HEK293 (cell line): ENCODE results near the gene ACAP1.

Experiments
- BCL11B ChIP-seq: fragments of 450-650 bp; formaldehyde crosslinking; IDR thresholded peaks from 2 replicates; pipeline ENCODE4 v1.5.1; 2016; ENCODE audit warnings: low read depth, missing biosample characterization, missing genetic modification characterization
- KLF8 ChIP-seq: fragments of 450-650 bp; formaldehyde crosslinking; IDR thresholded peaks from 2 replicates; pipeline ENCODE4 v1.5.1; 2016; ENCODE audit warnings: missing biosample characterization, missing genetic modification characterization
- OVOL3 ChIP-seq: fragments of 450-650 bp; formaldehyde crosslinking; IDR thresholded peaks from 2 replicates; pipeline ENCODE4 v1.5.1; 2016; ENCODE audit warnings: missing biosample characterization, missing genetic modification characterization
- TRIM28 ChIP-seq: IDR thresholded peaks from 2 replicates; pipeline ENCODE4 v1.6.1; 2011; ENCODE audit warnings: low read length, control low read depth, borderline replicate concordance
- YY2 ChIP-seq: fragments of 450-650 bp; formaldehyde crosslinking; IDR thresholded peaks from 2 replicates; pipeline ENCODE4 v1.5.1; 2016; ENCODE audit warnings: missing biosample characterization, missing genetic modification characterization
- ZBTB8A ChIP-seq: fragments of 450-650 bp; formaldehyde crosslinking; IDR thresholded peaks from 2 replicates; pipeline ENCODE4 v1.5.1; 2016; ENCODE audit warnings: missing biosample characterization, missing genetic modification characterization
- ZNF112 ChIP-seq: fragments of 450-650 bp; formaldehyde crosslinking; IDR thresholded peaks from 2 replicates; pipeline ENCODE4 v1.5.0; 2017; ENCODE audit warnings: missing biosample characterization, missing genetic modification characterization
- ZNF121 ChIP-seq: fragments of 450-650 bp; formaldehyde crosslinking; IDR thresholded peaks from 2 replicates; pipeline ENCODE4 v1.5.1; 2016; ENCODE audit warnings: missing biosample characterization, missing genetic modification characterization
- ZNF140 ChIP-seq: fragments of 450-650 bp; formaldehyde crosslinking; IDR thresholded peaks from 2 replicates; pipeline ENCODE4 v1.5.1; 2016; ENCODE audit warnings: missing biosample characterization, missing genetic modification characterization
- ZNF175 ChIP-seq: fragments of 450-650 bp; formaldehyde crosslinking; IDR thresholded peaks from 2 replicates; pipeline ENCODE4 v1.5.1; 2016; ENCODE audit warnings: missing biosample characterization, missing genetic modification characterization
- ZNF2 ChIP-seq: fragments of 450-650 bp; formaldehyde crosslinking; IDR thresholded peaks from 2 replicates; pipeline ENCODE4 v1.5.1; 2016; ENCODE audit warnings: missing biosample characterization, missing genetic modification characterization
- ZNF248 ChIP-seq: fragments of 450-650 bp; formaldehyde crosslinking; IDR thresholded peaks from 2 replicates; pipeline ENCODE4 v1.5.1; 2017; ENCODE audit warnings: missing biosample characterization, missing genetic modification characterization
- ZNF341 ChIP-seq: fragments of 450-650 bp; formaldehyde crosslinking; IDR thresholded peaks from 2 replicates; pipeline ENCODE4; 2016; ENCODE audit warnings: low read depth, missing biosample characterization, missing genetic modification characterization
- ZNF394 ChIP-seq: fragments of 450-650 bp; formaldehyde crosslinking; IDR thresholded peaks from 2 replicates; pipeline ENCODE4 v1.5.1; 2016; ENCODE audit warnings: missing biosample characterization, missing genetic modification characterization, mild to moderate bottlenecking, moderate library complexity, borderline replicate concordance
- ZNF423 ChIP-seq: fragments of 450-650 bp; formaldehyde crosslinking; IDR thresholded peaks from 2 replicates; pipeline ENCODE4 v1.5.1; 2016; ENCODE audit warnings: missing biosample characterization, missing genetic modification characterization
- ZNF426 ChIP-seq: fragments of 450-650 bp; formaldehyde crosslinking; IDR thresholded peaks from 2 replicates; pipeline ENCODE4 v1.5.1; 2017; ENCODE audit warnings: missing biosample characterization, missing genetic modification characterization, mild to moderate bottlenecking, inconsistent platforms, moderate library complexity
- ZNF514 ChIP-seq: fragments of 450-650 bp; formaldehyde crosslinking; IDR thresholded peaks from 2 replicates; pipeline ENCODE4 v1.5.1; 2016; ENCODE audit warnings: missing biosample characterization, missing genetic modification characterization
- ZNF560 ChIP-seq: fragments of 450-650 bp; formaldehyde crosslinking; IDR thresholded peaks from 2 replicates; pipeline ENCODE4 v1.5.1; 2017; ENCODE audit warnings: missing biosample characterization, missing genetic modification characterization, borderline replicate concordance
- ZNF768 ChIP-seq: fragments of 450-650 bp; formaldehyde crosslinking; IDR thresholded peaks from 2 replicates; pipeline ENCODE4 v1.5.1; 2018; ENCODE audit warnings: missing biosample characterization, mild to moderate bottlenecking, missing genetic modification characterization
- ZNF777 ChIP-seq: fragments of 450-650 bp; formaldehyde crosslinking; IDR thresholded peaks from 2 replicates; pipeline ENCODE4 v1.5.1; 2017; ENCODE audit warnings: missing biosample characterization, missing genetic modification characterization, borderline replicate concordance
- ZSCAN23 ChIP-seq: fragments of 450-650 bp; formaldehyde crosslinking; IDR thresholded peaks from 2 replicates; pipeline ENCODE4 v1.5.1; 2016; ENCODE audit warnings: missing biosample characterization, missing genetic modification characterization
- TF ChIP-seq, protein P1 (sequence below): fragments of 450-650 bp; formaldehyde crosslinking; IDR thresholded peaks from 2 replicates; pipeline ENCODE4 v1.5.1; 2016; ENCODE audit warnings: missing biosample characterization, missing genetic modification characterization
- TF ChIP-seq, protein P2 (sequence below): fragments of 450-650 bp; formaldehyde crosslinking; IDR thresholded peaks from 2 replicates; pipeline ENCODE4 v1.5.1; 2016; ENCODE audit warnings: missing biosample characterization, missing genetic modification characterization
- TF ChIP-seq, protein P3 (sequence below): fragments of 450-650 bp; formaldehyde crosslinking; IDR thresholded peaks from 2 replicates; pipeline ENCODE4 v1.5.1; 2016; ENCODE audit warnings: missing biosample characterization, missing genetic modification characterization
- TF ChIP-seq, protein P4 (sequence below): fragments of 450-650 bp; formaldehyde crosslinking; IDR thresholded peaks from 2 replicates; pipeline ENCODE4 v1.5.1; 2016; ENCODE audit warnings: missing biosample characterization, missing genetic modification characterization
- TF ChIP-seq, protein P5 (sequence below): fragments of 450-650 bp; formaldehyde crosslinking; IDR thresholded peaks from 2 replicates; pipeline ENCODE4 v1.5.1; 2016; ENCODE audit warnings: missing biosample characterization, missing genetic modification characterization
- TF ChIP-seq, protein P6 (sequence below): fragments of 450-650 bp; formaldehyde crosslinking; IDR thresholded peaks from 2 replicates; pipeline ENCODE4 v1.5.1; 2016; ENCODE audit warnings: missing biosample characterization, missing genetic modification characterization
- TF ChIP-seq, protein P7 (sequence below): fragments of 450-650 bp; formaldehyde crosslinking; IDR thresholded peaks from 2 replicates; pipeline ENCODE4 v1.5.1; 2017; ENCODE audit warnings: missing biosample characterization, missing genetic modification characterization

The ACAP1 gene

DNA sequence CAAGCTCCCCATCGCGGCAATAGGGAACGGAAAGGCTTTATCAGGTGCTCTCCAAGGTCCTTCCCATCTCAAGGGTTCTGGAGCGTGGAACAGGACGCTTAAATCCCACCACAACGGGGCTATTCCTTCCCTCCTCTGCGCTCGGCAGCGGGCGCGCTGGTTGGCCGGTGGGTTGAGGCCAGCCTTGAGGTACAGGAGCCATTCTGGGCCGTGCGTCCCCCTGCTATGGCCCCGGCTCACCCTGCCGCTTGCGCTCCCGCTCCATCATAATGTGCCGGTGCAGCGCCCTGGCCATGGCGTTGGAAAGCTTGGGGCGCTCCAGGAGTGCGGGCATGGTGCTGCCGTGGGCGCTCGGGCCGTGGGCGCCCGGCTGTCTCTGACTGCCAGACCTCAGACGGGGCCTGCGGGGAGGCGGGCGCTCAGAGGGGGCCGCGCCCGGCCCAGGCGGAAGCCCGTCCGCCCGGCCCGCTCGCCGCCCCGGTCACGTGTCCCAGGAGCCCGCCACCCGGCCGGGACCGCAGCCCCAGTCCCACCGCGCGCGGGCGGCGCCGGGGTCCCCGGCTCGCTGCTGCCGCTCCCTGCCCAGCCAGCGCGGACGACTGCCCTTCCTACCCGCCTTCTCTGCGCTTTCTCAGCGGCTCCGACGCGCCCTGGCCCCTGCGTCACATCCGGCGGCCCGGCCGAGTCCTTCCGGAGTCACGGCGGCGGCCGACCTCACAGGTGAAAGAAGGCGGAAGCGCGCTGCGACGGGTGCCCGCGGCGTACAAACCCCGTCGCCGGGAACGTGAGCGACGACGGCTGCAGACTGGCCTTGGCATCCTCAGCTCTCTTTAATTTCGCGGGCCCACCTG, 21.4 kb upstream of the ACAP1 start, which contains the start of gene GPS2 (continued):
- TF ChIP-seq YY2 (tag by site-specific recombination): peak; percentile 38
- TF ChIP-seq, protein P1, sequence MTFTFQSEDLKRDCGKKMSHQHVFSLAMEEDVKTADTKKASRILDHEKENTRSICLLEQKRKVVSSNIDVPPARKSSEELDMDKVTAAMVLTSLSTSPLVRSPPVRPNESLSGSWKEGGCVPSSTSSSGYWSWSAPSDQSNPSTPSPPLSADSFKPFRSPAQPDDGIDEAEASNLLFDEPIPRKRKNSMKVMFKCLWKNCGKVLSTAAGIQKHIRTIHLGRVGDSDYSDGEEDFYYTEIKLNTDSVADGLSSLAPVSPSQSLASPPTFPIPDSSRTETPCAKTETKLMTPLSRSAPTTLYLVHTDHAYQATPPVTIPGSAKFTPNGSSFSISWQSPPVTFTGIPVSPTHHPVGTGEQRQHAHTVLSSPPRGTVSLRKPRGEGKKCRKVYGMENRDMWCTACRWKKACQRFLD (tag by site-specific recombination): no peak; the same call in 1 of the 2 replicates
- no peak for TF ChIP-seq ZNF560
- TF ChIP-seq, protein P2, sequence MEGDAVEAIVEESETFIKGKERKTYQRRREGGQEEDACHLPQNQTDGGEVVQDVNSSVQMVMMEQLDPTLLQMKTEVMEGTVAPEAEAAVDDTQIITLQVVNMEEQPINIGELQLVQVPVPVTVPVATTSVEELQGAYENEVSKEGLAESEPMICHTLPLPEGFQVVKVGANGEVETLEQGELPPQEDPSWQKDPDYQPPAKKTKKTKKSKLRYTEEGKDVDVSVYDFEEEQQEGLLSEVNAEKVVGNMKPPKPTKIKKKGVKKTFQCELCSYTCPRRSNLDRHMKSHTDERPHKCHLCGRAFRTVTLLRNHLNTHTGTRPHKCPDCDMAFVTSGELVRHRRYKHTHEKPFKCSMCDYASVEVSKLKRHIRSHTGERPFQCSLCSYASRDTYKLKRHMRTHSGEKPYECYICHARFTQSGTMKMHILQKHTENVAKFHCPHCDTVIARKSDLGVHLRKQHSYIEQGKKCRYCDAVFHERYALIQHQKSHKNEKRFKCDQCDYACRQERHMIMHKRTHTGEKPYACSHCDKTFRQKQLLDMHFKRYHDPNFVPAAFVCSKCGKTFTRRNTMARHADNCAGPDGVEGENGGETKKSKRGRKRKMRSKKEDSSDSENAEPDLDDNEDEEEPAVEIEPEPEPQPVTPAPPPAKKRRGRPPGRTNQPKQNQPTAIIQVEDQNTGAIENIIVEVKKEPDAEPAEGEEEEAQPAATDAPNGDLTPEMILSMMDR (tag by site-specific recombination): no peak; the same call in 1 of the 2 replicates
- TF ChIP-seq ZNF140: no peak
- no peak for TF ChIP-seq ZNF423 (tag by site-specific recombination)
- no peak for TF ChIP-seq BCL11B (tag by site-specific recombination)
- TF ChIP-seq ZNF112 (tag by site-specific recombination): no peak
- TF ChIP-seq, protein P3, sequence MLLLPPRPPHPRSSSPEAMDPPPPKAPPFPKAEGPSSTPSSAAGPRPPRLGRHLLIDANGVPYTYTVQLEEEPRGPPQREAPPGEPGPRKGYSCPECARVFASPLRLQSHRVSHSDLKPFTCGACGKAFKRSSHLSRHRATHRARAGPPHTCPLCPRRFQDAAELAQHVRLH (tag by site-specific recombination): peak; percentile 71
- no peak for TF ChIP-seq ZNF2 (tag by site-specific recombination)
- TF ChIP-seq KLF8 (tag by site-specific recombination): 0 out of 2 replicates have a peak, but pooled peaks have one; percentile 34
- TF ChIP-seq OVOL3 (tag by site-specific recombination): peak; percentile 41; the same call in 1 of the 2 replicates
- TF ChIP-seq, protein P4, sequence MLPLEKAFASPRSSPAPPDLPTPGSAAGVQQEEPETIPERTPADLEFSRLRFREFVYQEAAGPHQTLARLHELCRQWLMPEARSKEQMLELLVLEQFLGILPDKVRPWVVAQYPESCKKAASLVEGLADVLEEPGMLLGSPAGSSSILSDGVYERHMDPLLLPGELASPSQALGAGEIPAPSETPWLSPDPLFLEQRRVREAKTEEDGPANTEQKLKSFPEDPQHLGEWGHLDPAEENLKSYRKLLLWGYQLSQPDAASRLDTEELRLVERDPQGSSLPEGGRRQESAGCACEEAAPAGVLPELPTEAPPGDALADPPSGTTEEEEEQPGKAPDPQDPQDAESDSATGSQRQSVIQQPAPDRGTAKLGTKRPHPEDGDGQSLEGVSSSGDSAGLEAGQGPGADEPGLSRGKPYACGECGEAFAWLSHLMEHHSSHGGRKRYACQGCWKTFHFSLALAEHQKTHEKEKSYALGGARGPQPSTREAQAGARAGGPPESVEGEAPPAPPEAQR (tag by site-specific recombination): no peak
- no peak for TF ChIP-seq ZNF426 (tag by site-specific recombination)
- TF ChIP-seq TRIM28: no peak
- no peak for TF ChIP-seq ZNF248 (tag by site-specific recombination)
- TF ChIP-seq, protein P5, sequence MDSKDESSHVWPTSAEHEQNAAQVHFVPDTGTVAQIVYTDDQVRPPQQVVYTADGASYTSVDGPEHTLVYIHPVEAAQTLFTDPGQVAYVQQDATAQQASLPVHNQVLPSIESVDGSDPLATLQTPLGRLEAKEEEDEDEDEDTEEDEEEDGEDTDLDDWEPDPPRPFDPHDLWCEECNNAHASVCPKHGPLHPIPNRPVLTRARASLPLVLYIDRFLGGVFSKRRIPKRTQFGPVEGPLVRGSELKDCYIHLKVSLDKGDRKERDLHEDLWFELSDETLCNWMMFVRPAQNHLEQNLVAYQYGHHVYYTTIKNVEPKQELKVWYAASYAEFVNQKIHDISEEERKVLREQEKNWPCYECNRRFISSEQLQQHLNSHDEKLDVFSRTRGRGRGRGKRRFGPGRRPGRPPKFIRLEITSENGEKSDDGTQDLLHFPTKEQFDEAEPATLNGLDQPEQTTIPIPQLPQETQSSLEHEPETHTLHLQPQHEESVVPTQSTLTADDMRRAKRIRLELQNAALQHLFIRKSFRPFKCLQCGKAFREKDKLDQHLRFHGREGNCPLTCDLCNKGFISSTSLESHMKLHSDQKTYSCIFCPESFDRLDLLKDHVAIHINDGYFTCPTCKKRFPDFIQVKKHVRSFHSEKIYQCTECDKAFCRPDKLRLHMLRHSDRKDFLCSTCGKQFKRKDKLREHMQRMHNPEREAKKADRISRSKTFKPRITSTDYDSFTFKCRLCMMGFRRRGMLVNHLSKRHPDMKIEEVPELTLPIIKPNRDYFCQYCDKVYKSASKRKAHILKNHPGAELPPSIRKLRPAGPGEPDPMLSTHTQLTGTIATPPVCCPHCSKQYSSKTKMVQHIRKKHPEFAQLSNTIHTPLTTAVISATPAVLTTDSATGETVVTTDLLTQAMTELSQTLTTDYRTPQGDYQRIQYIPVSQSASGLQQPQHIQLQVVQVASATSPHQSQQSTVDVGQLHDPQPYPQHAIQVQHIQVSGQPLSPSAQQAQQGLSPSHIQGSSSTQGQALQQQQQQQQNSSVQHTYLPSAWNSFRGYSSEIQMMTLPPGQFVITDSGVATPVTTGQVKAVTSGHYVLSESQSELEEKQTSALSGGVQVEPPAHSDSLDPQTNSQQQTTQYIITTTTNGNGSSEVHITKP: peak; percentile 15; the same call in 1 of the 2 replicates
- no peak for TF ChIP-seq ZNF768
- TF ChIP-seq ZNF175: no peak
- TF ChIP-seq, protein P6, sequence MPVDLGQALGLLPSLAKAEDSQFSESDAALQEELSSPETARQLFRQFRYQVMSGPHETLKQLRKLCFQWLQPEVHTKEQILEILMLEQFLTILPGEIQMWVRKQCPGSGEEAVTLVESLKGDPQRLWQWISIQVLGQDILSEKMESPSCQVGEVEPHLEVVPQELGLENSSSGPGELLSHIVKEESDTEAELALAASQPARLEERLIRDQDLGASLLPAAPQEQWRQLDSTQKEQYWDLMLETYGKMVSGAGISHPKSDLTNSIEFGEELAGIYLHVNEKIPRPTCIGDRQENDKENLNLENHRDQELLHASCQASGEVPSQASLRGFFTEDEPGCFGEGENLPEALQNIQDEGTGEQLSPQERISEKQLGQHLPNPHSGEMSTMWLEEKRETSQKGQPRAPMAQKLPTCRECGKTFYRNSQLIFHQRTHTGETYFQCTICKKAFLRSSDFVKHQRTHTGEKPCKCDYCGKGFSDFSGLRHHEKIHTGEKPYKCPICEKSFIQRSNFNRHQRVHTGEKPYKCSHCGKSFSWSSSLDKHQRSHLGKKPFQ (tag by site-specific recombination): no peak
- no peak; the same call in 1 of the 2 replicates for TF ChIP-seq ZNF777 (tag by site-specific recombination)
- TF ChIP-seq, protein P7, sequence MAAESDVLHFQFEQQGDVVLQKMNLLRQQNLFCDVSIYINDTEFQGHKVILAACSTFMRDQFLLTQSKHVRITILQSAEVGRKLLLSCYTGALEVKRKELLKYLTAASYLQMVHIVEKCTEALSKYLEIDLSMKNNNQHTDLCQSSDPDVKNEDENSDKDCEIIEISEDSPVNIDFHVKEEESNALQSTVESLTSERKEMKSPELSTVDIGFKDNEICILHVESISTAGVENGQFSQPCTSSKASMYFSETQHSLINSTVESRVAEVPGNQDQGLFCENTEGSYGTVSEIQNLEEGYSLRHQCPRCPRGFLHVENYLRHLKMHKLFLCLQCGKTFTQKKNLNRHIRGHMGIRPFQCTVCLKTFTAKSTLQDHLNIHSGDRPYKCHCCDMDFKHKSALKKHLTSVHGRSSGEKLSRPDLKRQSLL: peak; percentile 96
- TF ChIP-seq ZSCAN23 (tag by site-specific recombination): no peak
- peak; percentile 37 for TF ChIP-seq ZNF341
- TF ChIP-seq ZNF394 (tag by site-specific recombination): no peak
- TF ChIP-seq ZNF514 (tag by site-specific recombination): no peak
- no peak for TF ChIP-seq ZNF121
- TF ChIP-seq ZBTB8A (tag by site-specific recombination): peak; percentile 69
